K562 (cell line): ENCODE measurements around the gene SGMS1. TPM values are rescaled to one million over a fixed set of nuclear protein-coding genes. Genes with fewer than 3 reads are reported as not detected.

Experiments
- ATAC-seq: fragments of 200-7000 bp; cut with Tn5 transposase; 3 replicates; pipeline ENCODE4 v1.9.1; 2020; ENCODE audit warnings: moderate library complexity
- BruUV-seq: library from RNA; stranded (reverse); fragments of 400-500 nt; replicated peaks from 2 replicates; lab custom pipeline; 2021; lab: Mats Ljungman, UMichigan
- CTCF ChIA-PET: fragments of 300-600 bp; formaldehyde crosslinking; extraction: SDS; loops from one replicate; lab custom pipeline; 2021; ENCODE audit warnings: low intra/inter-chr PET ratio; lab: Yijun Ruan, JAX
- POLR2A ChIA-PET: fragments of 300-600, 350-650 bp; sonication (Branson Sonifier 250); formaldehyde crosslinking; extraction: SDS; loops from one replicate; lab custom pipeline; 2021; ENCODE audit warnings: antibody characterized with exemption, inconsistent platforms; lab: Yijun Ruan, JAX
- DNase-seq, 4 experiments: peaks; one replicate each; pipeline versions ENCODE4 v3.0.0 to v3.0.0-alpha.2; 2011 to 2018; ENCODE audit warnings: low spot score in 3 of 4, mixed read lengths in 3 of 4; ENCODE audit errors: extremely low read depth in 1 of 4
- FAIRE-seq: peaks from 2 replicates; lab custom pipeline; 2011; peaks lifted over from hg19 to GRCh38; lab: Jason Lieb, UNC
- H2AFZ ChIP-seq: 2 replicates; pipeline ENCODE4 v1.6.0; 2011; ENCODE audit warnings: low read depth, low read length, control low read depth, inconsistent platforms
- H3K27ac ChIP-seq: fragments of 200-600 bp; 3 replicates; pipeline ENCODE4 v1.8.0; 2011; ENCODE audit warnings: low read depth, mild to moderate bottlenecking, control low read depth, inconsistent platforms, low read length, moderate library complexity, mixed read lengths; ENCODE audit errors: extremely low read depth
- H3K27me3 ChIP-seq, 2 experiments: fragments of 300-600 bp in 1 of 2; 2 replicates in 1 of 2; 3 replicates in 1 of 2; pipeline versions ENCODE4 v1.6.0 to v1.8.0; 2011; ENCODE audit warnings: inconsistent platforms in 2 of 2, low read length in 2 of 2, mild to moderate bottlenecking in 1 of 2, mixed read lengths in 1 of 2, moderate library complexity in 1 of 2; ENCODE audit not compliant: control insufficient read depth in 2 of 2, insufficient read depth in 2 of 2
- H3K36me3 ChIP-seq: fragments of 300-600 bp; 3 replicates; pipeline ENCODE4 v1.8.0; 2011; ENCODE audit warnings: mild to moderate bottlenecking, low read length, inconsistent platforms; ENCODE audit not compliant: control insufficient read depth, insufficient read depth
- H3K4me1 ChIP-seq, 2 experiments: fragments of 200-600 bp in 1 of 2; replicated peaks in 1 of 2; 2 replicates in 1 of 2; 3 replicates in 1 of 2; pipeline versions ENCODE4 v1.5.1 to v1.8.0; 2011; ENCODE audit warnings: inconsistent platforms in 2 of 2, low read length in 2 of 2, mild to moderate bottlenecking in 1 of 2, mixed read lengths in 1 of 2, moderate library complexity in 1 of 2; ENCODE audit not compliant: control insufficient read depth in 2 of 2, insufficient read depth in 2 of 2
- H3K4me2 ChIP-seq: 2 replicates; pipeline ENCODE4 v1.6.1; 2011; ENCODE audit warnings: low read length, control low read depth, inconsistent platforms, mixed read lengths; ENCODE audit not compliant: insufficient read depth
- H3K4me3 ChIP-seq: fragments of 200-600 bp; sonication (generic), shearing (Covaris generic); 2 replicates; pipeline ENCODE4 v1.5.1; 2016; ENCODE audit warnings: control low read depth, inconsistent platforms
- H3K79me2 ChIP-seq: fragments of 200-600 bp; 3 replicates; pipeline ENCODE4 v1.8.0; 2011; ENCODE audit warnings: low read length, inconsistent platforms; ENCODE audit not compliant: control insufficient read depth, insufficient read depth
- H3K9ac ChIP-seq, 2 experiments: 2 replicates each; pipeline versions ENCODE4 v1.6.0 to v1.6.1; 2011; ENCODE audit warnings: low read depth in 2 of 2, low read length in 2 of 2, control low read depth in 1 of 2, inconsistent platforms in 1 of 2, mild to moderate bottlenecking in 1 of 2, mixed read lengths in 1 of 2; ENCODE audit not compliant: insufficient read depth in 1 of 2
- H3K9me1 ChIP-seq: one replicate; pipeline ENCODE4 v1.6.0; 2011; ENCODE audit warnings: inconsistent platforms, mild to moderate bottlenecking, low read length, moderate library complexity; ENCODE audit not compliant: control insufficient read depth, insufficient read depth
- H3K9me3 ChIP-seq: replicated peaks from 2 replicates; pipeline ENCODE4 v1.5.1; 2011; ENCODE audit warnings: low read depth, low read length, inconsistent platforms; ENCODE audit not compliant: control insufficient read depth, insufficient read depth
- H4K20me1 ChIP-seq: replicated peaks from 2 replicates; pipeline ENCODE4 v1.6.1; 2011; ENCODE audit warnings: low read length, inconsistent platforms, mixed read lengths; ENCODE audit not compliant: control insufficient read depth, insufficient read depth
- DNMT1 ChIP-seq: fragments of 450-650 bp; IDR thresholded peaks from 2 replicates; pipeline ENCODE4 v1.6.1; 2016; ENCODE audit warnings: antibody characterized with exemption, mild to moderate bottlenecking
- DPF2 ChIP-seq: fragments of 450-650 bp; IDR thresholded peaks from 2 replicates; pipeline ENCODE4 v1.6.1; 2016
- MEIS2 ChIP-seq: fragments of 450-650 bp; IDR thresholded peaks from 2 replicates; pipeline ENCODE4 v1.6.1; 2014; ENCODE audit warnings: mild to moderate bottlenecking; ENCODE audit not compliant: partially characterized antibody
- MTA2 ChIP-seq: fragments of 450-650 bp; IDR thresholded peaks from 2 replicates; pipeline ENCODE4 v1.6.1; 2016; ENCODE audit warnings: low read depth
- NR4A1 ChIP-seq, 2 experiments: fragments of 250-450 bp in 1 of 2; fragments of 450-650 bp in 1 of 2; sonication (Bioruptor Pico) in 1 of 2; IDR thresholded peaks; 2 replicates each; pipeline versions ENCODE4 v1.4.0 to v1.6.1; 2016 to 2020; ENCODE audit warnings: mild to moderate bottlenecking in 2 of 2, missing compliant biosample characterization in 1 of 2, missing genetic modification characterization in 1 of 2, moderate library complexity in 1 of 2
- PBX2 ChIP-seq, 2 experiments: IDR thresholded peaks in 1 of 2; conservative IDR thresholded peaks in 1 of 2; 2 replicates each; pipeline ENCODE4 v1.6.1; 2016; ENCODE audit warnings: low read depth in 2 of 2, mild to moderate bottlenecking in 1 of 2, missing compliant biosample characterization in 1 of 2, missing genetic modification characterization in 1 of 2, moderate library complexity in 1 of 2
- RCOR1 ChIP-seq, 2 experiments: IDR thresholded peaks; 2 replicates each; pipeline ENCODE4 v1.6.1; 2012; ENCODE audit warnings: low read depth in 2 of 2, low read length in 2 of 2, borderline replicate concordance in 1 of 2, improper control_type of control experiment in 1 of 2
- SMARCA4 ChIP-seq: fragments of 450-650 bp; IDR thresholded peaks from 2 replicates; pipeline ENCODE4 v1.6.1; 2016
- TAF7 ChIP-seq: fragments of 450-650 bp; IDR thresholded peaks from 2 replicates; pipeline ENCODE4 v1.6.1; 2016; ENCODE audit warnings: missing genetic modification characterization, missing compliant biosample characterization
- XRCC3 ChIP-seq: fragments of 450-650 bp; IDR thresholded peaks from 2 replicates; pipeline ENCODE4 v1.6.1; 2017; ENCODE audit warnings: mild to moderate bottlenecking, moderate library complexity
- ZNF197 ChIP-seq: fragments of 200-800 bp; sonication (Bioruptor generic); IDR thresholded peaks from 2 replicates; pipeline ENCODE4 v1.6.1; 2016; ENCODE audit warnings: low read depth, missing genetic modification characterization, missing compliant biosample characterization
- ZNF780A ChIP-seq: fragments of 250-450 bp; sonication (Bioruptor Pico); IDR thresholded peaks from 2 replicates; pipeline ENCODE4 v1.5.0; 2021; ENCODE audit warnings: mild to moderate bottlenecking
- whole genome bisulfite sequencing: fragments of 100-300 bp; shearing (Covaris generic); methylation state at CpG from one replicate; pipeline ENCODE4 v1.1.6; 2016; ENCODE audit warnings: low coverage, mixed read lengths; ENCODE audit not compliant: insufficient coverage; ENCODE audit errors: missing lambda C conversion rate; 5-methylcytosine and 5-hydroxymethylcytosine counted together
- in situ Hi-C: fragments of 300-500 bp; cut with MboI; formaldehyde crosslinking; loops from 4 replicates; pipeline ENCODE4 v1.15.0; 2018; ENCODE audit warnings: inconsistent platforms, mixed read lengths
- intact Hi-C: fragments of 100-400 bp; cut with micrococcal nuclease; formaldehyde crosslinking; loops from 2 replicates; pipeline ENCODE4 v1.14.2; 2022
- polyA plus RNA-seq, 8 experiments: library from polyadenylated mRNA; depleted of rRNA in 4 of 8; stranded (reverse) in 5 of 8; unstranded in 3 of 8; fragments of >200 nt; fragmentation: Nextera tagmentation in 2 of 8; fragmentation: Illumina TruSeq in 1 of 8; extraction: Ambion mirVana in 2 of 8; extraction: Trizol in 1 of 8; gene quantifications; 2 replicates each; pipeline versions ENCODE4 v1.2.1 to v1.2.3, GENCODE V29; 2011 to 2014; ENCODE audit warnings: inconsistent platforms in 1 of 8, missing spikeins in 1 of 8
- total RNA-seq, 7 experiments: library from RNA; depleted of rRNA in 6 of 7; stranded (reverse); fragments of >200 nt in 6 of 7; fragmentation: Illumina TruSeq in 2 of 7; extraction: Trizol in 2 of 7; gene quantifications; 2 replicates each; pipeline versions ENCODE4 v1.2.1 to v1.2.3, GENCODE V29; 2011 to 2021; ENCODE audit warnings: low replicate concordance in 1 of 7
- TF ChIP-seq, protein P1 (sequence below): fragments of 250-450 bp; sonication (Bioruptor Pico); IDR thresholded peaks from 2 replicates; pipeline ENCODE4 v1.4.0; 2020

SGMS1 gene
- total and polyA plus RNA-seq, 9 of the 15 experiments (the other 6 are each of a cell fraction or from before 2014, with no cell fraction given), result 22.6 to 232 (median 82.2) TPM

GRCh38 chr10:50439806-50440205 lies 183.9 kb downstream of the SGMS1 start (continued):
- TF ChIP-seq, protein P1, sequence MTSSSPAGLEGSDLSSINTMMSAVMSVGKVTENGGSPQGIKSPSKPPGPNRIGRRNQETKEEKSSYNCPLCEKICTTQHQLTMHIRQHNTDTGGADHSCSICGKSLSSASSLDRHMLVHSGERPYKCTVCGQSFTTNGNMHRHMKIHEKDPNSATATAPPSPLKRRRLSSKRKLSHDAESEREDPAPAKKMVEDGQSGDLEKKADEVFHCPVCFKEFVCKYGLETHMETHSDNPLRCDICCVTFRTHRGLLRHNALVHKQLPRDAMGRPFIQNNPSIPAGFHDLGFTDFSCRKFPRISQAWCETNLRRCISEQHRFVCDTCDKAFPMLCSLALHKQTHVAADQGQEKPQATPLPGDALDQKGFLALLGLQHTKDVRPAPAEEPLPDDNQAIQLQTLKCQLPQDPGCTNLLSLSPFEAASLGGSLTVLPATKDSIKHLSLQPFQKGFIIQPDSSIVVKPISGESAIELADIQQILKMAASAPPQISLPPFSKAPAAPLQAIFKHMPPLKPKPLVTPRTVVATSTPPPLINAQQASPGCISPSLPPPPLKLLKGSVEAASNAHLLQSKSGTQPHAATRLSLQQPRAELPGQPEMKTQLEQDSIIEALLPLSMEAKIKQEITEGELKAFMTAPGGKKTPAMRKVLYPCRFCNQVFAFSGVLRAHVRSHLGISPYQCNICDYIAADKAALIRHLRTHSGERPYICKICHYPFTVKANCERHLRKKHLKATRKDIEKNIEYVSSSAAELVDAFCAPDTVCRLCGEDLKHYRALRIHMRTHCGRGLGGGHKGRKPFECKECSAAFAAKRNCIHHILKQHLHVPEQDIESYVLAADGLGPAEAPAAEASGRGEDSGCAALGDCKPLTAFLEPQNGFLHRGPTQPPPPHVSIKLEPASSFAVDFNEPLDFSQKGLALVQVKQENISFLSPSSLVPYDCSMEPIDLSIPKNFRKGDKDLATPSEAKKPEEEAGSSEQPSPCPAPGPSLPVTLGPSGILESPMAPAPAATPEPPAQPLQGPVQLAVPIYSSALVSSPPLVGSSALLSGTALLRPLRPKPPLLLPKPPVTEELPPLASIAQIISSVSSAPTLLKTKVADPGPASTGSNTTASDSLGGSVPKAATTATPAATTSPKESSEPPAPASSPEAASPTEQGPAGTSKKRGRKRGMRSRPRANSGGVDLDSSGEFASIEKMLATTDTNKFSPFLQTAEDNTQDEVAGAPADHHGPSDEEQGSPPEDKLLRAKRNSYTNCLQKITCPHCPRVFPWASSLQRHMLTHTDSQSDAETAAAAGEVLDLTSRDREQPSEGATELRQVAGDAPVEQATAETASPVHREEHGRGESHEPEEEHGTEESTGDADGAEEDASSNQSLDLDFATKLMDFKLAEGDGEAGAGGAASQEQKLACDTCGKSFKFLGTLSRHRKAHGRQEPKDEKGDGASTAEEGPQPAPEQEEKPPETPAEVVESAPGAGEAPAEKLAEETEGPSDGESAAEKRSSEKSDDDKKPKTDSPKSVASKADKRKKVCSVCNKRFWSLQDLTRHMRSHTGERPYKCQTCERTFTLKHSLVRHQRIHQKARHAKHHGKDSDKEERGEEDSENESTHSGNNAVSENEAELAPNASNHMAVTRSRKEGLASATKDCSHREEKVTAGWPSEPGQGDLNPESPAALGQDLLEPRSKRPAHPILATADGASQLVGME, result no peak

- Histone ChIP-seq H3K9ac (no peak overlapping the region), H3K27ac (no peak overlapping the region), H3K79me2 (0 out of 3 replicates have a peak, but pooled peaks cover 3% of the 10 kb centered on the region), H3K9me1 (no peaks in the 10 kb centered on the region), H2AFZ (no peak overlapping the region), H3K4me3 (no peak overlapping the region), H3K36me3 (peaks cover 6% of the 10 kb centered on the region; the same call in 2 of the 3 replicates), H3K4me1 (peaks cover 0 to 23% of the 10 kb centered on the region in 2 experiments; a peak in 3 of 5 replicates), H3K27me3 (no peaks in the 10 kb centered on the region), H4K20me1 (no peaks in the 10 kb centered on the region), H3K4me2 (no peak overlapping the region), H3K9me3 (no peaks in the 10 kb centered on the region)
- FAIRE-seq (peak; percentile 49), DNase-seq (peak in 1 of 4 experiments; percentile 35), ATAC-seq (peak; percentile 75)
- POLR2A ChIA-PET, result interaction anchor here (0.5 to 1.1 kb wide), 2 partner anchors 10 to 106 kb away, joined by 3 to 5 read pairs; no protein-coding TSS in a partner anchor
- in situ Hi-C loops (no loop called here), intact Hi-C loops (no loop called here)
- CTCF ChIA-PET, result no interaction called here
- BruUV-seq, result no TSS peak
- WGBS, result 25% methylated on average over 2 of the region's 2 CpGs
- TF ChIP-seq ZNF197 (CRISPR knock-in tag) (no peak), NR4A1 (CRISPR knock-in tag; IDR thresholded peaks at IDR 0.05) (no peak), NR4A1 (tag; IDR thresholded peaks at IDR 0.05) (no peak), SMARCA4 (peak; percentile 36; the same call in 1 of the 2 replicates), TAF7 (tag) (no peak), MTA2 (no peak), RCOR1 (IDR thresholded peaks at IDR 0.05; ENCODE audit: borderline replicate concordance in 1 of 2, low read depth in 2 of 2, low read length in 2 of 2) (peak in 1 of 2 experiments; percentile 39; a peak in 1 of 4 replicates), DPF2 (peak; percentile 22; the same call in 1 of the 2 replicates), XRCC3 (no peak), ZNF780A (CRISPR knock-in tag) (no peak), MEIS2 (peak; percentile 95), PBX2 (CRISPR knock-in tag; IDR thresholded peaks at IDR 0.05; ENCODE audit: low read depth) (no peak), PBX2 (tag; conservative IDR thresholded peaks at IDR 0.05; ENCODE audit: low read depth) (peak; percentile 87), DNMT1 (no peak)
Measured at GRCh38 chr10:50439187-50439586, 184.6 kb downstream of the SGMS1 start.
